ENCODE data around the gene KLK7. TPM values are rescaled to one million over a fixed set of nuclear protein-coding genes. Genes with fewer than 3 reads are reported as not detected.

Gene KLK7
- not detected for total RNA-seq

DNA sequence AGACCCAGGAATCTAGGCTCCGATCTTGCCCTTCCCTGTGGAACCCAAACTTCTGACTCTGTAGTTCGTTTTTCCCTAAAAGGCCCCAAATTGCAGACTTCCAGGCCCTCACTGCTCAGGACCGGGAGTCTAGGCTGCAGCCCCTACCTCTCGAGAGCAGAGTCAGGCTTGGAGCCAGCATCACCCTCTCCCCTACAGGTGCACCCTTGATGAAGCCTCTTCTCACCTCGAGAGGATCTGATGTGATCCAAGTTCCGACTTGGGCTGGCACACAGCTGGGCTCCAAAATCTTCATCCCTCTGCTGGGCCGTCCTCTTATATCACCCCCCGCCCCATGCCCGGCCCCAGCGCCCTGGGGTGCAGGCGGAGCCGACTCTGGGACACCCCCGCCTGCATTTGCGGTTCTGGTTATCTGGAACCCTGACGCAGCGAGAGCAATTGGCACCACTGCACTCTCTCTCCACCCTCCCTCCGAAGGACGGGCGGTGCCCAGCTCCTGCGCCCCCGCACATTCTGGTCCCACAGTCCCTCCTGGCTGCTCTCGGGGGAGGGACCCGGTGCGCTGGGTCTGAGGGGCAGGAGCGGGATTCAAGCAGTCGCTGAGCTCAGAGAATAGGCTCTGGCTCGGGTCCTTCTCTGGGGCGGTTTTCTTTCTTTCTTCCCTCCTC is at the start of gene KLK7:
Gene KLK7, minus strand, starts transcription at position 293 of the 668 bp plus-strand sequence. CDS start 1,518 bp downstream, outside the sequence.
- CTCF ChIA-PET: no interaction called here
- H3K27ac Mint-ChIP-seq: no peak within 1 kb of the TSS
- H3K4me1 Mint-ChIP-seq: no peaks in the 10 kb centered on the region
- intact Hi-C loops (cut with DNase I, micrococcal nuclease): no loop called here
- ATAC-seq: no peak
- no peak for DNase-seq
- H3K36me3 Mint-ChIP-seq (ENCODE audit: low read depth): no peaks in the 10 kb centered on the region
- POLR2A ChIA-PET: interaction anchor here (0.6 kb wide), 1 partner anchor 9 kb away, joined by 3 read pairs; no protein-coding TSS in a partner anchor
- H3K4me3 Mint-ChIP-seq: no peak within 1 kb of the TSS
- H3K9me3 Mint-ChIP-seq (ENCODE audit: low read depth): no peaks in the 10 kb centered on the region
- peaks cover 33% of the 10 kb centered on the region for H3K27me3 Mint-ChIP-seq

DNA sequence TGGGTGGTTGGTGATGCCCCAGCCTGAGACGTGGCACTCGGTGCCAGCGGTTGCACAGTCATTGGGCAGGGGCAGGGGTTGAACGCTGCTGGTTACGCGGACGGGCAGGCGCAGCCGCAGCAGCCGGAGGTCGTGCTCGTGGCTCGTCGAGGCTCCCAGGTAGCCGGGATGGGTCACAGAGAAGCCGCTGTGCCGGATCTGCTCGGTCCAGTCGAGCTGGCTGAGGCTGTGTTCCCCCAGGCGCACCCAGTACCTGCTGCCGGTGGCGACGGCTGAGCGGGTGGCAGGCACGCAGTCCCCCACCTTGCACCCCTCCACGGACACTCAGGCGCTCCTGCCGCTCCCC is 48.1 kb upstream of the KLK7 start:
- no peaks in the 10 kb centered on the region for H3K36me3 Mint-ChIP-seq (ENCODE audit: low read depth)
- H3K4me1 Mint-ChIP-seq: no peaks in the 10 kb centered on the region
- intact Hi-C loops (cut with DNase I, micrococcal nuclease): no loop called here
- no peak overlapping the region for H3K27ac Mint-ChIP-seq
- DNase-seq: no peak
- H3K9me3 Mint-ChIP-seq (ENCODE audit: low read depth): no peaks in the 10 kb centered on the region
- ATAC-seq: no peak
- H3K27me3 Mint-ChIP-seq: peaks cover 13% of the 10 kb centered on the region
- CTCF ChIA-PET: no interaction called here
- POLR2A ChIA-PET: no interaction called here
- no peak overlapping the region for H3K4me3 Mint-ChIP-seq

- H3K36me3 Mint-ChIP-seq (ENCODE audit: low read depth): no peaks in the 10 kb centered on the region
- no peak overlapping the region for H3K27ac Mint-ChIP-seq
- H3K9me3 Mint-ChIP-seq (ENCODE audit: low read depth): no peaks in the 10 kb centered on the region
- ATAC-seq: no peak
- intact Hi-C loops (cut with DNase I, micrococcal nuclease): no loop called here
- no peak for DNase-seq
- no peak overlapping the region for H3K4me3 Mint-ChIP-seq
- POLR2A ChIA-PET: no interaction called here
- CTCF ChIA-PET: no interaction called here
- H3K27me3 Mint-ChIP-seq: peaks cover 16% of the 10 kb centered on the region
- H3K4me1 Mint-ChIP-seq: no peaks in the 10 kb centered on the region
Observed at GRCh38 chr19:51031220-51031879, 47.6 kb upstream of the KLK7 start.

DNA sequence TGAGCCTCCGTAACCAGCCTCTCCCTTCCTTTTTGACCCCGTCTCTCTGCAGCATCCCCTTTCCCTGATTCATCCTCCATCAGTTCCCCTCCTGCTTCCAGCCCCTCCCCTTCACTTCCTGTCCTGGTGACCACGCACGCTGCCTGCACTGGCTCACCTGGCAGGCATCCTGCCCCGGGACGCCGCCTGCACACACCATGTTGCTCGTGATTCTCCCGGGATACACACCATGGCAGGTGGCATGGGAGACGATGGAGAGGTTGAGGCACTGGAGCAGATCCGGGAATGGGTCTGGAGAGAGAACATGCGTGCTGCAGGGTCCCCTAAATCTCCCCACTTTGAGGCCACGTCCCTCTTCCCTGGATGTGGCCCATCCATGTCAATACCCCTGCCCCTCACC is 46.9 kb upstream of the KLK7 start:
- H3K27ac Mint-ChIP-seq: no peak overlapping the region
- POLR2A ChIA-PET: no interaction called here
- no peak overlapping the region for H3K4me3 Mint-ChIP-seq
- H3K4me1 Mint-ChIP-seq: no peaks in the 10 kb centered on the region
- no peaks in the 10 kb centered on the region for H3K36me3 Mint-ChIP-seq (ENCODE audit: low read depth)
- no peaks in the 10 kb centered on the region for H3K9me3 Mint-ChIP-seq (ENCODE audit: low read depth)
- CTCF ChIA-PET: no interaction called here
- H3K27me3 Mint-ChIP-seq: peaks cover 16% of the 10 kb centered on the region
- ATAC-seq (no peak), DNase-seq (no peak)
- intact Hi-C loops (cut with DNase I, micrococcal nuclease): no loop called here

DNA sequence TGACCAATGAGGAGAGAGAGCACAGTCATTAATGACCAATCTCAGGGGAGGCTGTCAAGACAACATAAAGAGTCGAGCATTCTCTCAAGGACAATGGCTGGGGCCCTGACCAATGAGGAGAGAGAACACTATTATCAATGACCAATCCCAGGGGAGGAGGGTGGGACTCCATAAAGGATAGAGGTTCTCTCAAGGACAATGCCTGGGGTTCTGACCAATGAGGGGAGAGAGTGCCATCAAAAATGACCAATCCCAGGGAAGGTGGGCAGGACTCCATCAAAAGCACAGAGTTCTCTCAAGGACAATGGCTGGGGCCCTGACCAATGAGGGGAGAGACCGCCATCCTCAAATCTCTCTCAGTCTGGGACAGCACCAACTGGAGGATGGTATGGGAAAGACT is 46.0 kb upstream of the KLK7 start:
- CTCF ChIA-PET: no interaction called here
- POLR2A ChIA-PET: no interaction called here
- H3K36me3 Mint-ChIP-seq (ENCODE audit: low read depth): no peaks in the 10 kb centered on the region
- intact Hi-C loops (cut with DNase I, micrococcal nuclease): no loop called here
- ATAC-seq: peak; percentile 36
- H3K27me3 Mint-ChIP-seq: peaks cover 22% of the 10 kb centered on the region
- no peak overlapping the region for H3K4me3 Mint-ChIP-seq
- H3K9me3 Mint-ChIP-seq (ENCODE audit: low read depth): no peaks in the 10 kb centered on the region
- no peak for DNase-seq
- H3K4me1 Mint-ChIP-seq: no peaks in the 10 kb centered on the region
- H3K27ac Mint-ChIP-seq: no peak overlapping the region

DNA sequence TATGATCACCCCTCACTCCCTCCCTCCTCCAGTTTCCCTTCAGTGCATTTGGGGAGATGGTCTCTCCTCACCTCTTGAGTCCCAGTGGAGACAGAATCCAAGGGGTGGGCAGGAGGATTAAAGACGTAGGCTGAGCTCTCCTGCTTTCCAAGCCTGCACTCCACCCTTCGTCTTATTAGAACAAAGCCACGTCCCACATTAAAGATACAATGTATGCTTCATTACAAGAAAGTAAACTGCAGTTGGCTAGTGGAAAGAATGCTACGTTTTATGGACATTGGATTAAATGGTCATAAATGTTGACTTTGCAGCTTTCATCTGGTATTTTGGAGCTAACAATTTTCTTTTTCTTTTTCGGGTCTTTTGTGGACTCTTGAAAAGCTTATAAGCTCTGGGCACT is 44.2 kb upstream of the KLK7 start:
- ChIA-PET POLR2A (no interaction called here), CTCF (interaction anchor here (0.6 to 1.5 kb wide), 2 partner anchors 10 to 40 kb away, joined by 3 read pairs; no protein-coding TSS in a partner anchor)
- Mint-ChIP-seq H3K27me3 (peaks cover 25% of the 10 kb centered on the region), H3K4me1 (no peaks in the 10 kb centered on the region), H3K9me3 (ENCODE audit: low read depth) (no peaks in the 10 kb centered on the region), H3K27ac (no peak overlapping the region), H3K36me3 (ENCODE audit: low read depth) (no peaks in the 10 kb centered on the region), H3K4me3 (no peak overlapping the region)
- ATAC-seq (no peak), DNase-seq (no peak)
- intact Hi-C loops (cut with DNase I, micrococcal nuclease): no loop called here

GRCh38 chr19:51027126-51027806 is 43.5 kb upstream of the KLK7 start:
- DNase-seq: no peak
- Mint-ChIP-seq H3K27ac (no peak overlapping the region), H3K4me1 (no peaks in the 10 kb centered on the region), H3K9me3 (ENCODE audit: low read depth) (no peaks in the 10 kb centered on the region), H3K27me3 (peaks cover 29% of the 10 kb centered on the region), H3K4me3 (no peak overlapping the region), H3K36me3 (ENCODE audit: low read depth) (no peaks in the 10 kb centered on the region)
- intact Hi-C loops (cut with DNase I, micrococcal nuclease): no loop called here
- POLR2A ChIA-PET: no interaction called here
- no peak for ATAC-seq
- CTCF ChIA-PET: interaction anchor here (0.6 to 1.5 kb wide), 2 partner anchors 10 to 39 kb away, joined by 3 read pairs; no protein-coding TSS in a partner anchor

DNA sequence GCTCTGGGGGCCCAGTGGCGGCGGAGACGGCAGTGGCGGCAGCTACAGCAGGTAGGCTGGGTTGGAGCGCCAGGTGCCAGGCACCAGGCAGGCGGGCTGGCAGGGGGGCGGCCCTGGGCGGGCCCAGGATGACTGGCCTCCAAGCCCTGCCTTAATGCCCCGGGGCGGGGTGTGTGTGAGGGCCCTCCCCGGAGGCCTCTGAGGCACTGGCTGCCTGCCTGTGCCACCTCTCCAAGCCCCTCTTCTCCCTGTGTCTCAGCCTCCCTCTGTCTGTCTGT is 42.8 kb upstream of the KLK7 start, which contains the start of gene KLK11:
Gene KLK11, minus strand, starts transcription at position 63 of the 278 bp plus-strand sequence. CDS start 985 bp downstream, outside the sequence.
- Mint-ChIP-seq H3K36me3 (ENCODE audit: low read depth) (no peaks in the 10 kb centered on the region), H3K9me3 (ENCODE audit: low read depth) (no peaks in the 10 kb centered on the region), H3K4me3 (no peak within 1 kb of the TSS), H3K4me1 (no peaks in the 10 kb centered on the region), H3K27me3 (peaks cover 29% of the 10 kb centered on the region), H3K27ac (no peak within 1 kb of the TSS)
- CTCF ChIA-PET: no interaction called here
- no peak for ATAC-seq
- no peak for DNase-seq
- POLR2A ChIA-PET: no interaction called here
- intact Hi-C loops (cut with DNase I, micrococcal nuclease): no loop called here

- Mint-ChIP-seq H3K4me3 (no peak overlapping the region), H3K4me1 (no peaks in the 10 kb centered on the region), H3K36me3 (ENCODE audit: low read depth) (no peaks in the 10 kb centered on the region), H3K27me3 (peaks cover 24% of the 10 kb centered on the region), H3K27ac (no peak overlapping the region), H3K9me3 (ENCODE audit: low read depth) (no peaks in the 10 kb centered on the region)
- ChIA-PET POLR2A (no interaction called here), CTCF (interaction anchor here (0.5 kb wide), 1 partner anchor 1269 kb away, joined by 3 read pairs; no protein-coding TSS in a partner anchor)
- DNase-seq (no peak), ATAC-seq (no peak)
- intact Hi-C loops (cut with DNase I, micrococcal nuclease): no loop called here
Observed at GRCh38 chr19:51025809-51026553, 42.3 kb upstream of the KLK7 start.

GRCh38 chr19:51025401-51025800 is 41.7 kb upstream of the KLK7 start:
- no peak for DNase-seq
- ATAC-seq: no peak
- H3K36me3 Mint-ChIP-seq (ENCODE audit: low read depth): no peaks in the 10 kb centered on the region
- intact Hi-C loops (cut with DNase I, micrococcal nuclease): no loop called here
- H3K27ac Mint-ChIP-seq: no peak overlapping the region
- ChIA-PET POLR2A (no interaction called here), CTCF (interaction anchor here (0.5 kb wide), 1 partner anchor 1269 kb away, joined by 3 read pairs; no protein-coding TSS in a partner anchor)
- no peaks in the 10 kb centered on the region for H3K4me1 Mint-ChIP-seq
- H3K4me3 Mint-ChIP-seq: no peak overlapping the region
- H3K9me3 Mint-ChIP-seq (ENCODE audit: low read depth): no peaks in the 10 kb centered on the region
- peaks cover 22% of the 10 kb centered on the region for H3K27me3 Mint-ChIP-seq

DNA sequence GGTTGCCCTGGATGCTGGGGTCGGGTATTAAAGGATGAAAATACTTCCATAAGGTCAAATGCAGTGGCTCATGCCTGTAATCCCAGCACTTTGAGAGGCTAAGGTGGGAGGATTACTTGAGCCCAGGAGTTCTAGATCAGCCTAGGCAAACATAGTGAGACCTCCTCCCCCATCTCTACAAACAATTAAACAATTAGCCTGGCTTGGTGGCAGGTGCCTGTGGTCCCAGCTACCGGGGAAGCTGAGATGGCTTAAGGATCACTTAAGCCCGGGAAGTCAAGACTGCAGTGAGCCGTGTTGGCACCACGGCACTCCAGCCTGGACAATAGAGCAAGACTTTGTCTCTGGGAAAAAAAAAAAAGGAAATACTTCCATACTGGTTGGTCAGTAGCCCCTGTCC is 41.2 kb upstream of the KLK7 start:
- no peaks in the 10 kb centered on the region for H3K36me3 Mint-ChIP-seq (ENCODE audit: low read depth)
- H3K27me3 Mint-ChIP-seq: peaks cover 27% of the 10 kb centered on the region
- DNase-seq (no peak), ATAC-seq (no peak)
- H3K27ac Mint-ChIP-seq: no peak overlapping the region
- peaks cover 1% of the 10 kb centered on the region for H3K4me1 Mint-ChIP-seq
- H3K9me3 Mint-ChIP-seq (ENCODE audit: low read depth): no peaks in the 10 kb centered on the region
- POLR2A ChIA-PET: no interaction called here
- no peak overlapping the region for H3K4me3 Mint-ChIP-seq
- CTCF ChIA-PET: no interaction called here
- intact Hi-C loops (cut with DNase I, micrococcal nuclease): no loop called here

Data from activated CD4-positive, alpha-beta T cell treated with anti-CD3 and anti-CD28 coated beads for 36 hours (primary cell).